ENCODE measurements around the gene NMNAT2.

GRCh38 chr1:183296782-183297181, 121.4 kb downstream of the NMNAT2 start:
- no peak for TF ChIP-seq PATZ1 (CRISPR knock-in tag; IDR thresholded peaks at IDR 0.05; ENCODE audit: borderline replicate concordance)
- TF ChIP-seq CSDC2 (CRISPR knock-in tag; IDR thresholded peaks at IDR 0.05) = no peak
- no peak for TF ChIP-seq TCF4 (CRISPR knock-in tag; IDR thresholded peaks at IDR 0.05; ENCODE audit: borderline replicate concordance)
- no peak for TF ChIP-seq ZNF8 (CRISPR knock-in tag; IDR thresholded peaks at IDR 0.05)
- TF ChIP-seq RARB (CRISPR knock-in tag; IDR thresholded peaks at IDR 0.05) = no peak
- TF ChIP-seq CREB5 (CRISPR knock-in tag; IDR thresholded peaks at IDR 0.05; ENCODE audit: low read depth) = no peak
- TF ChIP-seq ZFP30 (CRISPR knock-in tag; IDR thresholded peaks at IDR 0.05) = no peak
- no peak for TF ChIP-seq BACH2 (CRISPR knock-in tag; IDR thresholded peaks at IDR 0.05; ENCODE audit: borderline replicate concordance)
- no peak for TF ChIP-seq ZFP3 (CRISPR knock-in tag; IDR thresholded peaks at IDR 0.05)

All from SK-N-SH treated with all-trans-retinoic acid at 6 μM for 48 hours (cell line).